C4-2B (cell line): ENCODE measurements around the gene ROR1.

Experiments used
- CTCF ChIP-seq: fragments of 450-650 bp; conservative IDR thresholded peaks from 2 replicates; pipeline ENCODE4 v1.5.1; 2017; ENCODE audit warnings: mild to moderate bottlenecking
- ZFX ChIP-seq: fragments of 450-650 bp; IDR thresholded peaks from 2 replicates; pipeline ENCODE4 v1.6.1; 2017

- no peak for TF ChIP-seq CTCF
- TF ChIP-seq ZFX: no peak
These were observed 327.0 kb downstream of the ROR1 start for GRCh38 chr1:64100791-64101190.
